ENCODE results near the gene KIAA2012.

DNA sequence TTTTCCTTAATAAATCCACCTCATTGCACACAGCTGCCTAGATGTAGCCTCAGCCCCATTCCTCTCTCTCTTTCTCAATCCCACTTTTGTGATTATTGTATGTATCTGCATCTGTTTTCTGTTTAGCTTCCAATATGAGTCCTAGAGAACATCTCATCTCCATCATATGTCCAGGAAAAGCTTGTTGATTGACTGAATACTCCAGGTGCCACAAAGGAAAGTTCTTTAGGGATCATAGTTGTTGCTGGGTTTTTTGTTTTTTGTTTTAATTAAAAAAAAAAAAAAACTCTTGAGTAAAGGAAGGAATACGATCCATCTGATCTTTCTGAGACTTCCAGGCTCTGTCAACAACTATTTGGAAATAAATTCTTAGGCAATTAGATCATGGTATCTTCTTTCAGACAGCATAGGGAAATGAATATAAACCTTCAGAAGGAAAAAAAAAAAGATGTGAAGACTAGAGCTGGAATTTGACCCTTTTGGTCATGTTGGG is 42.5 kb downstream of the KIAA2012 start:
- no peak for TF ChIP-seq RAD21 (IDR thresholded peaks at IDR 0.05; ENCODE audit: low read length)
- TF ChIP-seq, protein P1, sequence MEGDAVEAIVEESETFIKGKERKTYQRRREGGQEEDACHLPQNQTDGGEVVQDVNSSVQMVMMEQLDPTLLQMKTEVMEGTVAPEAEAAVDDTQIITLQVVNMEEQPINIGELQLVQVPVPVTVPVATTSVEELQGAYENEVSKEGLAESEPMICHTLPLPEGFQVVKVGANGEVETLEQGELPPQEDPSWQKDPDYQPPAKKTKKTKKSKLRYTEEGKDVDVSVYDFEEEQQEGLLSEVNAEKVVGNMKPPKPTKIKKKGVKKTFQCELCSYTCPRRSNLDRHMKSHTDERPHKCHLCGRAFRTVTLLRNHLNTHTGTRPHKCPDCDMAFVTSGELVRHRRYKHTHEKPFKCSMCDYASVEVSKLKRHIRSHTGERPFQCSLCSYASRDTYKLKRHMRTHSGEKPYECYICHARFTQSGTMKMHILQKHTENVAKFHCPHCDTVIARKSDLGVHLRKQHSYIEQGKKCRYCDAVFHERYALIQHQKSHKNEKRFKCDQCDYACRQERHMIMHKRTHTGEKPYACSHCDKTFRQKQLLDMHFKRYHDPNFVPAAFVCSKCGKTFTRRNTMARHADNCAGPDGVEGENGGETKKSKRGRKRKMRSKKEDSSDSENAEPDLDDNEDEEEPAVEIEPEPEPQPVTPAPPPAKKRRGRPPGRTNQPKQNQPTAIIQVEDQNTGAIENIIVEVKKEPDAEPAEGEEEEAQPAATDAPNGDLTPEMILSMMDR (conservative IDR thresholded peaks at IDR 0.05; ENCODE audit: low read depth, low read length), result no peak
- TF ChIP-seq, protein P2, sequence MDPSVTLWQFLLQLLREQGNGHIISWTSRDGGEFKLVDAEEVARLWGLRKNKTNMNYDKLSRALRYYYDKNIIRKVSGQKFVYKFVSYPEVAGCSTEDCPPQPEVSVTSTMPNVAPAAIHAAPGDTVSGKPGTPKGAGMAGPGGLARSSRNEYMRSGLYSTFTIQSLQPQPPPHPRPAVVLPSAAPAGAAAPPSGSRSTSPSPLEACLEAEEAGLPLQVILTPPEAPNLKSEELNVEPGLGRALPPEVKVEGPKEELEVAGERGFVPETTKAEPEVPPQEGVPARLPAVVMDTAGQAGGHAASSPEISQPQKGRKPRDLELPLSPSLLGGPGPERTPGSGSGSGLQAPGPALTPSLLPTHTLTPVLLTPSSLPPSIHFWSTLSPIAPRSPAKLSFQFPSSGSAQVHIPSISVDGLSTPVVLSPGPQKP (IDR thresholded peaks at IDR 0.05; ENCODE audit: borderline replicate concordance, low read depth, low read length), result no peak
- TF ChIP-seq CEBPB (IDR thresholded peaks at IDR 0.05; ENCODE audit: low read depth, low read length), result peak; percentile 21; the same call in 1 of the 2 replicates
- no peak for TF ChIP-seq MXI1 (IDR thresholded peaks at IDR 0.05; ENCODE audit: borderline replicate concordance, low read depth, low read length)
- no peak for TF ChIP-seq FOS (IDR thresholded peaks at IDR 0.05; ENCODE audit: low read depth, low read length)
- TF ChIP-seq, protein P3, sequence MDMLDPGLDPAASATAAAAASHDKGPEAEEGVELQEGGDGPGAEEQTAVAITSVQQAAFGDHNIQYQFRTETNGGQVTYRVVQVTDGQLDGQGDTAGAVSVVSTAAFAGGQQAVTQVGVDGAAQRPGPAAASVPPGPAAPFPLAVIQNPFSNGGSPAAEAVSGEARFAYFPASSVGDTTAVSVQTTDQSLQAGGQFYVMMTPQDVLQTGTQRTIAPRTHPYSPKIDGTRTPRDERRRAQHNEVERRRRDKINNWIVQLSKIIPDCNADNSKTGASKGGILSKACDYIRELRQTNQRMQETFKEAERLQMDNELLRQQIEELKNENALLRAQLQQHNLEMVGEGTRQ (IDR thresholded peaks at IDR 0.05; ENCODE audit: low read depth, low read length), result no peak
- TF ChIP-seq POLR2A (IDR thresholded peaks at IDR 0.05; ENCODE audit: low read depth, low read length), result no peak
- no peak for TF ChIP-seq RFX5 (IDR thresholded peaks at IDR 0.05; ENCODE audit: low read depth, low read length)

Data from IMR-90 (cell line).